Epithelial cell of proximal tubule (primary cell): ENCODE data around the gene CFAP299. TPM values are rescaled to one million over a fixed set of nuclear protein-coding genes. Genes with fewer than 3 reads are reported as not detected.

Experiments used
- DNase-seq: peaks from one replicate; pipeline ENCODE4 v3.0.0-alpha.2; 2011; ENCODE audit warnings: low read depth
- H3K4me3 ChIP-seq: 2 replicates; pipeline ENCODE4 v1.5.1; 2011; ENCODE audit warnings: low read depth, mild to moderate bottlenecking, low read length
- total RNA-seq: library from RNA; depleted of rRNA; stranded (reverse); fragments of >200 nt; gene quantifications from 2 replicates; pipeline ENCODE4 v1.2.3, GENCODE V29; 2015
- TF ChIP-seq, protein P1 (sequence below): conservative IDR thresholded peaks from 2 replicates; pipeline ENCODE4 v1.5.1; 2012; ENCODE audit warnings: low read depth, mild to moderate bottlenecking, low read length

CFAP299 gene
- total RNA-seq, 1 donor from 2014 or later = not detected

DNA sequence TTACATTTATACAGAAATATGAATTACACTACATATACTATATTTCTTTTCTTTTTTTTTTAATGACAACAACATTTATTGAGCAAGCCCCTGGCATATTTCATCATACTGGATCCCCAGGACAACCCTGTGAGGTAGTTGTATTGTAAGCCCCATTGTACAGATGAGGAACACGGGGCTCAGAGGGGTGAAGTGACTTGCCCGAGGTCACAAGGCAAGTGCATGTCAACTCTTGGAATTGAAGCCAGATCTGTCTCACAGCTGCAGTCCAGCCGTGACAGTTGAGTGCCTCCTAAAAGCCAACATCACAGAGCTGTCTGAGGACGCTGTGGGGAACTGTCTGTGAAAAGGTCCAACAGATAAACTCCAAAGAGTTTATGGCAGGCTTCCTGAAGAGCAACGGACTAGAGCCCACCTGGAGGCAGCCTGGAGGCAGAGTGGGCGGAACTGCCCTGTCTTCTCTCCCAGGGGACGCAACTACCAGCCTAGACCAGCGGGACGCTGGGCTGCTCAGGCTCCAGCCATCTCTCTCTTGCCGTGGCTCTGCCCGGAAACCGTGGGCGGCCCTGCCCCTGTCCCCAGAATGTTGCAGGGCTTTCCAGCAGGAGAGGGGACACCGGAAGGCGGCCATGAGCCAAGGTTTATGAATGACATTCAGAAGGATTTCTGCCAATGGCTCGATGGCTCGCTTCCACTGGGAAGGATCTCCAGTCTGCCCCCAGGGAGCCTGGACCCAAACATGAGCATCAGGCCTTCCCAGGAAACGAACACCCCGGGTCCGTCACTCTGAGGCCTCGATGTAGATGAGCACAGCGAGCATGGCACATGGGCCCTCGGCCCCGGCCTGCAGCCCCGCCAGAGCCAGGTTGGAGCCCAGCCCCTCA, 50.1 kb downstream of the CFAP299 start:
- no peak for DNase-seq
- TF ChIP-seq, protein P1, sequence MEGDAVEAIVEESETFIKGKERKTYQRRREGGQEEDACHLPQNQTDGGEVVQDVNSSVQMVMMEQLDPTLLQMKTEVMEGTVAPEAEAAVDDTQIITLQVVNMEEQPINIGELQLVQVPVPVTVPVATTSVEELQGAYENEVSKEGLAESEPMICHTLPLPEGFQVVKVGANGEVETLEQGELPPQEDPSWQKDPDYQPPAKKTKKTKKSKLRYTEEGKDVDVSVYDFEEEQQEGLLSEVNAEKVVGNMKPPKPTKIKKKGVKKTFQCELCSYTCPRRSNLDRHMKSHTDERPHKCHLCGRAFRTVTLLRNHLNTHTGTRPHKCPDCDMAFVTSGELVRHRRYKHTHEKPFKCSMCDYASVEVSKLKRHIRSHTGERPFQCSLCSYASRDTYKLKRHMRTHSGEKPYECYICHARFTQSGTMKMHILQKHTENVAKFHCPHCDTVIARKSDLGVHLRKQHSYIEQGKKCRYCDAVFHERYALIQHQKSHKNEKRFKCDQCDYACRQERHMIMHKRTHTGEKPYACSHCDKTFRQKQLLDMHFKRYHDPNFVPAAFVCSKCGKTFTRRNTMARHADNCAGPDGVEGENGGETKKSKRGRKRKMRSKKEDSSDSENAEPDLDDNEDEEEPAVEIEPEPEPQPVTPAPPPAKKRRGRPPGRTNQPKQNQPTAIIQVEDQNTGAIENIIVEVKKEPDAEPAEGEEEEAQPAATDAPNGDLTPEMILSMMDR = no peak
- H3K4me3 ChIP-seq = no peak overlapping the region

DNA sequence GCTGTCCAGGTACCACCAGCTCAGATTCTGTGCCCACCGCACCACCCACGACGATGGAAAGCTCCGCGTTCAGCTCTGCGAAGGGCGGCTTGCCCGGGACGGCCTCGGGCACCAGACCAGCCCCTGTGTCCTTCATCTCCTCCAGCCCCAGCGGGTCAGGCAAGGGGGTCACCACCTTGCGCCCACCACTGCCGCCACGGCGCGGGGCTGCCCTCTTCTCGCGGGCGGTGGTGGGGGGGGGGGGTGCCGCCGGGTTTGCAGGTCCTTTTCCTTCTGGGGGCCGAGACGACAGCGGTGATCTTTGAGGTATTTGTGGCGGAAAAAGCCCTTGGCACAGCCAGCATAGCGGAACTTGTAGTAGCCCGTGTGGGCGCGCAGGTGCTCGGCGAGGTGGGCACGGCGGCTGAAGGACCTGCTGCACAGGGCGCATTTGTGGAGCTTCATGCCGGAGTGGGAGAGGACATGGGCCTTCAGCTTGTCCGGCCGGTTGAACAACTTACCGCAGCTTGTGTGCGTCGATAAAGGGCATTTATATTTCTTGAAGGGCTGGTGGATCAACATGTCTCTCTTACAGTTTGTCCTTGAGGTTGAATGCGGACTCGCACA, 50.9 kb downstream of the CFAP299 start:
- H3K4me3 ChIP-seq = no peak overlapping the region
- no peak for DNase-seq
- TF ChIP-seq, protein P1 = no peak

DNA sequence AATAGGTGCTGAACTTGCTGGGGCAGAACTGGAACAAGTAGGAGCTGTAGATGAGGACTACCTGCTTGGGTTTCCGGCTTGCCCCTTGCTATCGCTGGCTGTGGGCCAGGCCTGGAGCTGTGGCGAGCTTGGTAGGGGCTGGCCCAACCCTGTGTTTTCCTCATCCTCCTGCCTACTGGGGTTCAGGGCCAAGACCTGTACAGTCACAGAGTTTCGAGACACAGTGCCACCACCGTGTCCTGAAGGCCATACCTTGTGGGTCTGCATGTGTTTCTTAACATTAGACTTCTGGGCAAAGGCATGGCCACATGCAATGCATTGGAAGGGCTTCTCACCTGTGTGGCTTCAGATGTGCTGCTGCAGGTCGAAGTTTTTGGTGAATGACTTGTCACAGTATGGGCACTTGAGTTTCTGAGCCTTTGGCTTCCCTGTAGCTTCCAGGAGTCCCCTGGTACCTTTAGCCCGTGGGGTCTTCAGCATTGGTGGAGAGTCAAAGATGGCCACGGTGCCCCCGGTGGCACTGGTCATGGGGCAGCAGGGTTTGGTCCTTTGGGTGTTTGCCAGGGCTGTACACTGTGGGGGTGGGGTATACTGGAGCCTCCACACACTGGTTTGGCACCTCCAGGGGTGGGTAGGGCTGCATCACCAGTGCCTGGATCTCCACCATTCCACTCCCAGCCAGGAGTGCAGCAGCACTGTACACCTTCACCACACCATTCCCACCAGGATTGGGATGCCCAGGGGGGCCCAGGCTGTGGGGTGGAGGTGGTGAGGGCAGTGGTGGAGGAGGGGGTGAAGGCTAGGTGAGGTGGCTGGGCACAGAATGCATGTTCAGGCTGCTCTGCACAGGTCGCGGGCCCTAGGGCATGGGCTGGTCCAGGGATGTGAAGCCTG, 52.1 kb downstream of the CFAP299 start:
- TF ChIP-seq, protein P1 = no peak
- no peak for DNase-seq

DNA sequence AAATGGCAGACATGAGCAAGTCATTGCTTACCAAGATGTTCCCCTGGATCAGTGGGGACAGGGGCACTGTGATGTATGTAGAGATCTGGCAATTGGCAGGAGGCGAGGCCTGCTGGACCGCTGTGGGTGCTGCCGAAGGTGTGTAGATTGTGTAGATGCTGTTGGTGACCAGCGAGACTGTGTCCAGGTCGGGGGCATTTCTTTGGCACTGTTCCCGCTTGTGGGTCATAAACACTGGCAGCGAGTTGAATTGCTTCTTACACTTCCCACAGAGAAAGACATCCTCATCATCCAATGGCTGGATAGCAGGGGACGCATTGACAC, 52.7 kb downstream of the CFAP299 start:
- no peak for DNase-seq
- TF ChIP-seq, protein P1 = no peak
- H3K4me3 ChIP-seq = no peak overlapping the region

More for the DNA sequence above, 52.1 kb downstream of the CFAP299 start:
- no peak overlapping the region for H3K4me3 ChIP-seq

DNA sequence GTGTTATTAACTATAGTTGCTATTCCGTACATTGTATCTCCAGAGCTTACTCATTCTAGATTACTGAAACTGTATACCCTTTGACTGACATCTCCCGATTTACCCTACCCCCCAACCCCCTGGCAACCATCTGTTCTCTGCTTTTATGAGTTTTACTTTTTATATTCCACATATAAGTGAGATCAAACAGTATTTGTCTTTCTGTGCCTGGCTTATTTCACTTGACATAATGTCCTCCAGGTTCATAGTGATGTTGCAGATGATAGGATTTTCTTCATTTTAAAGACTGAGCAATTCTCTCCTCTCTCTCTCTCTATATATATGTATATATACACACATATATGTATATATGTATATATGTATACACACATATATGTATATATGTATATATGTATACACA, 54.6 kb downstream of the CFAP299 start:
- H3K4me3 ChIP-seq = no peak overlapping the region
- TF ChIP-seq, protein P1 = no peak
- DNase-seq = no peak

DNA sequence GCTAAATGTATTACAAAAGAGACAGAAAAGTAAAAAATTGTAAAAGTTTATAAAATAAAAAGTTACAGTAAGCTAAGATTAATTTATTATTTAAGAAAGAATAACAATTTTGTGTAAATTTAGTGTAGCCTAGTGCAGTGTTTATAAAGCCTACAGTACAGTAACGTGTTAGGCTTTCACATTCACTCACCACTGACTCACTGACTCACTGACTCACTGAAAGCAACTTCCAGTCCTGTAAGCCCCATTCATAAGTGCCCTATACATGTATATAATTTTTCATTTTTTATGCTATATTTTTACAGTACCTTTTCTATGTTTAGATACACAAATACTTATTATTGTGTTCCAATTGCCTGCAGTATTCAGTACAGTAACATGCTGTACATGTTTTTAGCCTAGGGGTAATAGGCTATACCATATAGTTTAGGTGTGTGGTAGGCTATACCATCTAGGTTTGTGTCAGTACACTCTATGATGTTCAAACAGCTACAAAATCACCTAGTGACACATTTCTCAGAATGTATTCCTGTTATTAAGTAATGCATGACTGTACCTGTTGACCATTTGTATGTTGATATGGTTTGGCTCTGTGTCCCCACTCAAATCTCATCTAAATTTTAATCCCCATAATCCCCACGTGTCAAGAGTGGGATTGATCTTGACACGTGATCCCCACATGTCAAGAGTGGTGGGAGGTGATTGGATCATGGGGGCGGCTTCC, 57.9 kb downstream of the CFAP299 start:
- TF ChIP-seq, protein P1 = no peak
- DNase-seq = no peak

More for the DNA sequence above, 57.9 kb downstream of the CFAP299 start:
- no peak overlapping the region for H3K4me3 ChIP-seq
